ENCODE measurements around the gene H1-8.

Gene H1-8

GRCh38 chr3:129575233-129575996 lies 32.4 kb downstream of the H1-8 start:
- DNase-seq: no peak

GRCh38 chr3:129575997-129576384 lies 33.0 kb downstream of the H1-8 start:
- DNase-seq: no peak

GRCh38 chr3:129576514-129577352 lies 33.8 kb downstream of the H1-8 start:
- DNase-seq: no peak

GRCh38 chr3:129577366-129577765 lies 34.4 kb downstream of the H1-8 start:
- DNase-seq: no peak

- no peak for DNase-seq
These were observed 35.2 kb downstream of the H1-8 start for GRCh38 chr3:129577925-129578786.

- DNase-seq: no peak
These were observed 37.0 kb downstream of the H1-8 start for GRCh38 chr3:129579991-129580390.

- DNase-seq: no peak
These were observed 38.6 kb downstream of the H1-8 start for GRCh38 chr3:129581623-129582022.

- no peak for DNase-seq
These were observed 39.8 kb downstream of the H1-8 start for GRCh38 chr3:129582799-129583198.

GRCh38 chr3:129583289-129583688 lies 40.3 kb downstream of the H1-8 start:
- DNase-seq: no peak

GRCh38 chr3:129584631-129585030 lies 41.7 kb downstream of the H1-8 start:
- no peak for DNase-seq

GRCh38 chr3:129585949-129586657 lies 43.1 kb downstream of the H1-8 start:
- no peak for DNase-seq

- no peak for DNase-seq
These were observed 43.9 kb downstream of the H1-8 start for GRCh38 chr3:129586746-129587430.

- DNase-seq: no peak
These were observed 44.7 kb downstream of the H1-8 start for GRCh38 chr3:129587566-129588210.

GRCh38 chr3:129590215-129590614 lies 47.2 kb downstream of the H1-8 start:
- no peak for DNase-seq

- DNase-seq: no peak
These were observed 49.0 kb downstream of the H1-8 start for GRCh38 chr3:129591932-129592331.

- peak; percentile 28 for DNase-seq
These were observed 49.6 kb downstream of the H1-8 start for GRCh38 chr3:129592381-129593131.

GRCh38 chr3:129593230-129593594 lies 50.2 kb downstream of the H1-8 start:
- no peak for DNase-seq

GRCh38 chr3:129593595-129594339 lies 50.8 kb downstream of the H1-8 start:
- DNase-seq: peak; percentile 87

GRCh38 chr3:129594409-129594808 lies 51.4 kb downstream of the H1-8 start:
- no peak for DNase-seq

- no peak for DNase-seq
These were observed 52.0 kb downstream of the H1-8 start for GRCh38 chr3:129594907-129595390.
